PC-9 (cell line): ENCODE measurements around the gene STAB2. TPM values are rescaled to one million over a fixed set of nuclear protein-coding genes. Genes with fewer than 3 reads are reported as not detected.

ENCODE experiments used
- BruUV-seq: library from RNA; stranded (reverse); fragments of 400-500 nt; replicated peaks from 2 replicates; lab custom pipeline; 2021; lab: Mats Ljungman, UMichigan
- CTCF ChIA-PET: fragments of 300-600 bp; sonication (Branson Sonifier 250); formaldehyde crosslinking; loops from one replicate; lab custom pipeline; 2022; ENCODE audit warnings: antibody characterized with exemption; lab: Charles Lee
- POLR2A ChIA-PET: fragments of 300-600 bp; sonication (Branson Sonifier 250); formaldehyde crosslinking; loops from one replicate; lab custom pipeline; 2022; ENCODE audit warnings: antibody characterized with exemption; ENCODE audit not compliant: unreplicated experiment; lab: Charles Lee
- DNase-seq, 2 experiments: peaks; one replicate each; pipeline versions ENCODE4 v3.0.0 to v3.0.0-alpha.2; 2015 to 2022; ENCODE audit warnings: mixed read lengths in 1 of 2
- H2AFZ ChIP-seq: fragments of 200-600 bp; sonication (generic); 2 replicates; pipeline ENCODE4 v1.8.1; 2017; ENCODE audit warnings: antibody characterized with exemption
- H3F3A ChIP-seq: fragments of 200-600 bp; sonication (generic); 2 replicates; pipeline ENCODE4 v1.8.1; 2017; ENCODE audit warnings: antibody characterized with exemption, mild to moderate bottlenecking, low read depth; ENCODE audit not compliant: insufficient read depth
- H3K27ac ChIP-seq: fragments of 200-600 bp; sonication (generic); 2 replicates; pipeline ENCODE4 v1.6.1; 2016; ENCODE audit warnings: mixed run types
- H3K27me3 ChIP-seq: fragments of 200-600 bp; sonication (generic); 2 replicates; pipeline ENCODE4 v1.6.1; 2016; ENCODE audit warnings: low read depth, mixed run types; ENCODE audit not compliant: insufficient read depth
- H3K36me3 ChIP-seq: fragments of 200-600 bp; sonication (generic); 2 replicates; pipeline ENCODE4 v1.6.1; 2016; ENCODE audit warnings: low read depth, mixed run types
- H3K4me1 ChIP-seq: fragments of 200-600 bp; sonication (generic); replicated peaks from 2 replicates; pipeline ENCODE4 v1.6.1; 2016; ENCODE audit warnings: mixed run types; ENCODE audit not compliant: insufficient read depth
- H3K4me2 ChIP-seq: fragments of 200-600 bp; sonication (generic); 2 replicates; pipeline ENCODE4 v1.6.1; 2017; ENCODE audit warnings: mixed run types
- H3K4me3 ChIP-seq: fragments of 200-600 bp; sonication (generic); 2 replicates; pipeline ENCODE4 v1.6.1; 2016; ENCODE audit warnings: mixed run types
- H3K79me2 ChIP-seq: fragments of 200-600 bp; sonication (generic); 2 replicates; pipeline ENCODE4 v1.6.1; 2017; ENCODE audit warnings: low read depth, mixed run types
- H3K9me2 ChIP-seq: fragments of 200-600 bp; sonication (generic); 2 replicates; pipeline ENCODE4 v1.8.1; 2017; ENCODE audit warnings: mild to moderate bottlenecking; ENCODE audit not compliant: insufficient read depth
- H3K9me3 ChIP-seq: fragments of 200-600 bp; sonication (generic); 2 replicates; pipeline ENCODE4 v1.8.1; 2016; ENCODE audit warnings: low read depth; ENCODE audit not compliant: insufficient read depth
- H4K20me1 ChIP-seq: fragments of 200-600 bp; sonication (generic); 2 replicates; pipeline ENCODE4 v1.8.1; 2017; ENCODE audit not compliant: insufficient read depth
- EZH2 ChIP-seq: fragments of 200-600 bp; sonication (generic); IDR thresholded peaks from 2 replicates; pipeline ENCODE4 v1.8.0; 2017; ENCODE audit warnings: antibody characterized with exemption, low read depth
- intact Hi-C: fragments of 100-400 bp; cut with micrococcal nuclease; formaldehyde crosslinking; loops from one replicate; pipeline ENCODE4 v1.10.0; 2022; ENCODE audit not compliant: unreplicated experiment
- total RNA-seq: library from RNA; stranded (reverse); gene quantifications from 2 replicates; pipeline ENCODE4 v1.2.3, GENCODE V29; 2021
- TF ChIP-seq, protein P1 (sequence below): fragments of 200-600 bp; sonication (generic); conservative IDR thresholded peaks from 2 replicates; pipeline ENCODE4 v1.6.1; 2017; ENCODE audit warnings: mixed run types, antibody characterized with exemption, mild to moderate bottlenecking, moderate library complexity

The STAB2 gene
- total RNA-seq, 1 experiment from 2014 or later = not detected

DNA sequence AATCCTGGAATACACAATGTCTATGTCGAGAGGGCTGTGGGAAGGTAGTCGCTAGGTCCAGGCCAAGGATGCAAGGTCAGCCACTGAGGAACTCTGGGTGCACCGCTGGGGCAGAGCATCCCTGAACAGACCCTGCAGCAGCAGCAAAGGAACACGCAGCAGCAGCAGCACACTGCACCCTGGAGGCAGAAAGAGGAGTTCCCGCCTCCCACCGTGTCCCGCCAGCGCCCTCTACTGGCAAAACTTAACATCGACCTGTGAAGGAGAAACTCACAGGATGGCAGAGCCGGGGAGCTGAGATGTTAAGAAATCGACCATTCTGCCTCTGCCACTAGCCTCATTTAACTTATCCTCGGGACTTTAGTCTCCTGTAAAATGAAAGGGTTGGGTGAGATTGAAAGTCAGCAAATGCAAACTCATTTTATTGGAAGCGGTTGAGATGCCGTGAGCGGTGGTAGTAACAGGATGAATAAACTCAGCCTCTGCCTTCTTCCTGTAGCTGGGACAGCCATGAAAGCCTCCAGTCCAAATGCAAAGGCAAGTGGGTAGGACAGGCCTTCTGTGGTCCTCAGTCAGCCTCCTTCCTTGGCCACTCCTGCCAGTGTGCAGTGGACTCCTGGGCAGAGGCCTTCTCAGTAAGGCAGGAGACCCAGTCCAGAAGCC lies 45.6 kb downstream of the STAB2 start:
- Histone ChIP-seq H3K9me3 (no peaks in the 10 kb centered on the region), H3K27ac (no peak overlapping the region), H3K4me1 (no peaks in the 10 kb centered on the region), H3F3A (no peaks in the 10 kb centered on the region), H3K79me2 (no peaks in the 10 kb centered on the region), H3K9me2 (no peaks in the 10 kb centered on the region), H3K4me2 (no peak overlapping the region), H3K36me3 (no peaks in the 10 kb centered on the region), H3K27me3 (peaks cover 18% of the 10 kb centered on the region), H4K20me1 (no peaks in the 10 kb centered on the region), H3K4me3 (no peak overlapping the region), H2AFZ (no peak overlapping the region)
- BruUV-seq = no TSS peak
- intact Hi-C loops = loop anchor here (1.0 to 2.0 kb wide), 3 partner anchors 57 to 749 kb away; no protein-coding TSS in a partner anchor
- CTCF ChIA-PET = interaction anchor here (0.6 to 0.7 kb wide), 2 partner anchors 39 to 87 kb away, joined by 3 read pairs; no protein-coding TSS in a partner anchor
- peak; percentile 38 to 73 for DNase-seq
- POLR2A ChIA-PET = no interaction called here
- TF ChIP-seq EZH2 = no peak
- TF ChIP-seq, protein P1, sequence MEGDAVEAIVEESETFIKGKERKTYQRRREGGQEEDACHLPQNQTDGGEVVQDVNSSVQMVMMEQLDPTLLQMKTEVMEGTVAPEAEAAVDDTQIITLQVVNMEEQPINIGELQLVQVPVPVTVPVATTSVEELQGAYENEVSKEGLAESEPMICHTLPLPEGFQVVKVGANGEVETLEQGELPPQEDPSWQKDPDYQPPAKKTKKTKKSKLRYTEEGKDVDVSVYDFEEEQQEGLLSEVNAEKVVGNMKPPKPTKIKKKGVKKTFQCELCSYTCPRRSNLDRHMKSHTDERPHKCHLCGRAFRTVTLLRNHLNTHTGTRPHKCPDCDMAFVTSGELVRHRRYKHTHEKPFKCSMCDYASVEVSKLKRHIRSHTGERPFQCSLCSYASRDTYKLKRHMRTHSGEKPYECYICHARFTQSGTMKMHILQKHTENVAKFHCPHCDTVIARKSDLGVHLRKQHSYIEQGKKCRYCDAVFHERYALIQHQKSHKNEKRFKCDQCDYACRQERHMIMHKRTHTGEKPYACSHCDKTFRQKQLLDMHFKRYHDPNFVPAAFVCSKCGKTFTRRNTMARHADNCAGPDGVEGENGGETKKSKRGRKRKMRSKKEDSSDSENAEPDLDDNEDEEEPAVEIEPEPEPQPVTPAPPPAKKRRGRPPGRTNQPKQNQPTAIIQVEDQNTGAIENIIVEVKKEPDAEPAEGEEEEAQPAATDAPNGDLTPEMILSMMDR = peak; percentile 93

DNA sequence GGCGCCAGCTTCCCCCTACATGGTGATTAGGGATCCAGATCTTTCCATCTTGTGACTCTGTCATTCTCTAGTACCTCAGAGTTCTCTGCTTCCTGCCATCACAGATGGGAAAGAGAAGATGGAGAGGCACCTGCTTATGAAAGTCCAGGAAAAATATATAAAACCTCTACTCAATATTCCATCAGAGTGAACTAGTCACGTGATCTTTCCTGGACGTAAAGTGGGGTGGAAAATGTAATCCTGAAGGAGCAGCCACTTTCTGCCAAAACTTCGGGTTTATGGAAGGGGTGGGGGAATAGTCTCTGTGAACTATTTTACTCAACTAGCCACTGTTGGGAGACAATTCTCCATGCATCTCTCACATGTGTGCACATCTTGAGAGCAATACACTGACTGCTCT lies 47.7 kb downstream of the STAB2 start:
- intact Hi-C loops = no loop called here
- DNase-seq = no peak
- TF ChIP-seq, protein P1 = no peak
- no peak for TF ChIP-seq EZH2

DNA sequence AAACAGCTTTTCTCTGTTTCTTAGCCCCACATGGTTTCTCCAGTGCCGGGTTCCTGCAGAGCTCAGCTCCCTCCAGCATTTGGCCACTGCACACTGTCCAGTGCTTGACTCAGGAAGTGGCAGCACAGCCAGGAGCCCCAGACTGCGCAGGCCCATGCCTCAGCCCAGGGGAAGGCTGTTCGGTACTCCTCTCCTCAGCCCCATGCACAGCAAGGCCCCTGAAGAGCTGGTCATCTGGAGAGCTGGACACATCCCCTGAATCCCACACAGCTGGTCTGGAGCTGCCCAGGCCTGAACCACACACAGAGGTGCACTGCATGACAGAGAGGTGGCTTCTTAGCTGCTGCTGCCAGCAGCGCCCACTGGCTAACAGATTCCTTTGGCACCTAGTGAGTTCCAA lies 48.3 kb downstream of the STAB2 start:
- Histone ChIP-seq H3K27me3 (peaks cover 18% of the 10 kb centered on the region), H3K9me2 (no peaks in the 10 kb centered on the region), H3K4me2 (no peak overlapping the region), H3K9me3 (no peaks in the 10 kb centered on the region), H3F3A (no peaks in the 10 kb centered on the region), H3K4me1 (no peaks in the 10 kb centered on the region), H2AFZ (no peak overlapping the region), H4K20me1 (no peaks in the 10 kb centered on the region), H3K36me3 (no peaks in the 10 kb centered on the region), H3K4me3 (no peak overlapping the region), H3K27ac (no peak overlapping the region), H3K79me2 (no peaks in the 10 kb centered on the region)
- DNase-seq = no peak
- ChIA-PET CTCF (interaction anchor here (0.7 kb wide), 1 partner anchor 11 kb away, joined by 3 read pairs; no protein-coding TSS in a partner anchor), POLR2A (no interaction called here)
- TF ChIP-seq, protein P1 = no peak
- no peak for TF ChIP-seq EZH2
- no TSS peak for BruUV-seq
- intact Hi-C loops = no loop called here

More for the DNA sequence above, 47.7 kb downstream of the STAB2 start:
- Histone ChIP-seq H3K4me1 (no peaks in the 10 kb centered on the region), H3K9me2 (no peaks in the 10 kb centered on the region), H3K79me2 (no peaks in the 10 kb centered on the region), H3K27me3 (peaks cover 18% of the 10 kb centered on the region), H3K36me3 (no peaks in the 10 kb centered on the region), H2AFZ (no peak overlapping the region), H3K9me3 (no peaks in the 10 kb centered on the region), H3K27ac (no peak overlapping the region), H4K20me1 (no peaks in the 10 kb centered on the region), H3K4me2 (no peak overlapping the region), H3F3A (no peaks in the 10 kb centered on the region), H3K4me3 (no peak overlapping the region)
- ChIA-PET CTCF (interaction anchor here (0.7 kb wide), 1 partner anchor 11 kb away, joined by 3 read pairs; no protein-coding TSS in a partner anchor), POLR2A (no interaction called here)
- BruUV-seq = no TSS peak
